Osteoblast (primary cell): Measurements from ENCODE around the gene CHN1. TPM values are rescaled to one million over a fixed set of nuclear protein-coding genes. Genes with fewer than 3 reads are reported as not detected.

Experiments
- DNase-seq: peaks from one replicate; pipeline ENCODE4 v3.0.0; 2011; ENCODE audit warnings: low spot score, mixed read lengths; ENCODE audit not compliant: insufficient read length; ENCODE audit errors: missing footprints
- H2AFZ ChIP-seq: 2 replicates; pipeline ENCODE4 v1.6.0; 2011; ENCODE audit warnings: mild to moderate bottlenecking, low read length
- H3K27ac ChIP-seq: 2 replicates; pipeline ENCODE4 v1.5.1; 2011; ENCODE audit warnings: mild to moderate bottlenecking, low read depth, low read length, moderate library complexity
- H3K27me3 ChIP-seq: 2 replicates; pipeline ENCODE4 v1.6.0; 2012; ENCODE audit warnings: mild to moderate bottlenecking, control low read depth, inconsistent platforms, low read length, moderate library complexity; ENCODE audit not compliant: insufficient read depth
- H3K36me3 ChIP-seq: 2 replicates; pipeline ENCODE4 v1.5.1; 2011; ENCODE audit warnings: mild to moderate bottlenecking, low read length, control low read depth, moderate library complexity; ENCODE audit not compliant: insufficient read depth
- H3K4me1 ChIP-seq: 2 replicates; pipeline ENCODE4 v1.5.1; 2011; ENCODE audit warnings: mild to moderate bottlenecking, low read length, control low read depth, moderate library complexity; ENCODE audit not compliant: insufficient read depth
- H3K4me2 ChIP-seq: 2 replicates; pipeline ENCODE4 v1.6.0; 2011; ENCODE audit warnings: mild to moderate bottlenecking, low read length; ENCODE audit not compliant: insufficient read depth
- H3K4me3 ChIP-seq: fragments of 200-600 bp; sonication (generic); 3 replicates; pipeline ENCODE4 v1.5.1; 2012; ENCODE audit warnings: mild to moderate bottlenecking, low read length, inconsistent platforms; ENCODE audit not compliant: insufficient read depth
- H3K79me2 ChIP-seq: 2 replicates; pipeline ENCODE4 v1.6.0; 2012; ENCODE audit warnings: mild to moderate bottlenecking, low read length, control low read depth, inconsistent platforms; ENCODE audit not compliant: insufficient read depth
- H3K9me3 ChIP-seq: 2 replicates; pipeline ENCODE4 v1.5.1; 2011; ENCODE audit warnings: low read depth, low read length, control low read depth
- H4K20me1 ChIP-seq: 2 replicates; pipeline ENCODE4 v1.6.0; 2012; ENCODE audit warnings: mild to moderate bottlenecking, low read length, control low read depth; ENCODE audit not compliant: insufficient read depth
- CTCF ChIP-seq: IDR thresholded peaks from 2 replicates; pipeline ENCODE4 v1.5.1; 2011; ENCODE audit warnings: mild to moderate bottlenecking, low read depth, low read length, moderate library complexity; ENCODE audit errors: extremely low read depth
- total RNA-seq: library from RNA; depleted of rRNA; stranded (reverse); fragments of >200 nt; gene quantifications from 2 replicates; pipeline ENCODE4 v1.2.3, GENCODE V29; 2012

Gene CHN1
- total RNA-seq, 1 donor, result 33.7 TPM

GRCh38 chr2:174805803-174806202 is 199.4 kb downstream of the CHN1 start:
- Histone ChIP-seq H3K9me3 (no peaks in the 10 kb centered on the region), H3K79me2 (no peaks in the 10 kb centered on the region), H3K27me3 (no peaks in the 10 kb centered on the region), H2AFZ (no peak overlapping the region), H4K20me1 (no peaks in the 10 kb centered on the region), H3K4me3 (no peak overlapping the region), H3K36me3 (peaks cover 7% of the 10 kb centered on the region), H3K4me2 (no peak overlapping the region), H3K27ac (no peak overlapping the region), H3K4me1 (peaks cover 20% of the 10 kb centered on the region)
- DNase-seq, result no peak
- no peak for TF ChIP-seq CTCF

- no peak for TF ChIP-seq CTCF
- Histone ChIP-seq H3K9me3 (no peaks in the 10 kb centered on the region), H2AFZ (no peak overlapping the region), H3K36me3 (peaks cover 2% of the 10 kb centered on the region), H3K27me3 (no peaks in the 10 kb centered on the region), H3K4me2 (no peak overlapping the region), H3K79me2 (no peaks in the 10 kb centered on the region), H3K4me3 (no peak overlapping the region), H4K20me1 (no peaks in the 10 kb centered on the region), H3K27ac (peak overlapping the region; percentile 40), H3K4me1 (peaks cover 24% of the 10 kb centered on the region)
- no peak for DNase-seq
Observed at GRCh38 chr2:174802459-174802858, 202.7 kb downstream of the CHN1 start.

- Histone ChIP-seq H3K36me3 (no peaks in the 10 kb centered on the region), H3K9me3 (no peaks in the 10 kb centered on the region), H2AFZ (no peak overlapping the region), H3K27me3 (no peaks in the 10 kb centered on the region), H4K20me1 (no peaks in the 10 kb centered on the region), H3K4me2 (no peak overlapping the region), H3K27ac (no peak overlapping the region), H3K4me3 (no peak overlapping the region), H3K4me1 (peaks cover 19% of the 10 kb centered on the region), H3K79me2 (no peaks in the 10 kb centered on the region)
- no peak for TF ChIP-seq CTCF
- no peak for DNase-seq
Observed at GRCh38 chr2:174800436-174801205, 204.6 kb downstream of the CHN1 start.

GRCh38 chr2:174798801-174799200 is 206.4 kb downstream of the CHN1 start:
- H3K9me3 ChIP-seq, result no peaks in the 10 kb centered on the region
- no peak overlapping the region for H3K27ac ChIP-seq
- H3K27me3 ChIP-seq, result no peaks in the 10 kb centered on the region
- peaks cover 29% of the 10 kb centered on the region for H3K4me1 ChIP-seq
- no peaks in the 10 kb centered on the region for H4K20me1 ChIP-seq
- H3K4me2 ChIP-seq, result no peak overlapping the region
- H3K4me3 ChIP-seq, result no peak overlapping the region
- no peaks in the 10 kb centered on the region for H3K79me2 ChIP-seq
- DNase-seq, result no peak
- TF ChIP-seq CTCF, result no peak
- no peak overlapping the region for H2AFZ ChIP-seq
- H3K36me3 ChIP-seq, result no peaks in the 10 kb centered on the region
